GM23338 (cell line): ENCODE results near the gene NEK6. TPM values are rescaled to one million over a fixed set of nuclear protein-coding genes. Genes with fewer than 3 reads are reported as not detected.

Source experiments
- ATAC-seq: fragments of 200-7000 bp; cut with Tn5 transposase; 3 replicates; pipeline ENCODE4 v1.9.1; 2020
- DNase-seq: peaks from one replicate; pipeline ENCODE4 v3.0.0-alpha.2; 2015; ENCODE audit warnings: low spot score
- H2AFZ ChIP-seq: fragments of 200-600 bp; sonication (generic); 2 replicates; pipeline ENCODE4 v1.8.0; 2016; ENCODE audit warnings: antibody characterized with exemption, mild to moderate bottlenecking, moderate library complexity
- H3F3A ChIP-seq: fragments of 200-600 bp; sonication (generic); replicated peaks from 2 replicates; pipeline ENCODE4 v1.8.0; 2017; ENCODE audit warnings: antibody characterized with exemption, mixed run types, low read depth
- H3K27ac ChIP-seq: fragments of 200-600 bp; sonication (generic); 2 replicates; pipeline ENCODE4 v1.6.1; 2016; ENCODE audit warnings: low read depth
- H3K27me3 ChIP-seq: fragments of 200-600 bp; sonication (generic); 2 replicates; pipeline ENCODE4 v1.8.0; 2016; ENCODE audit warnings: mild to moderate bottlenecking, mixed run types, moderate library complexity; ENCODE audit not compliant: insufficient read depth
- H3K36me3 ChIP-seq: fragments of 200-600 bp; sonication (generic); 2 replicates; pipeline ENCODE4 v1.8.0; 2016; ENCODE audit warnings: mild to moderate bottlenecking; ENCODE audit not compliant: insufficient read depth
- H3K4me1 ChIP-seq: fragments of 200-600 bp; sonication (generic); 2 replicates; pipeline ENCODE4 v1.8.0; 2016; ENCODE audit warnings: mild to moderate bottlenecking, moderate library complexity; ENCODE audit not compliant: insufficient read depth
- H3K4me2 ChIP-seq: fragments of 200-600 bp; sonication (generic); 2 replicates; pipeline ENCODE4 v1.7.1; 2017; ENCODE audit warnings: mixed run types
- H3K4me3 ChIP-seq: fragments of 200-600 bp; sonication (generic); 2 replicates; pipeline ENCODE4 v1.6.1; 2016; ENCODE audit warnings: mixed run types
- H3K79me2 ChIP-seq: fragments of 200-600 bp; sonication (generic); replicated peaks from 2 replicates; pipeline ENCODE4 v1.8.0; 2017; ENCODE audit warnings: mild to moderate bottlenecking; ENCODE audit not compliant: insufficient read depth
- H3K9me2 ChIP-seq: fragments of 200-600 bp; sonication (generic); 2 replicates; pipeline ENCODE4 v1.8.0; 2017; ENCODE audit not compliant: insufficient read depth
- H4K20me1 ChIP-seq: fragments of 200-600 bp; sonication (generic); replicated peaks from 2 replicates; pipeline ENCODE4 v1.8.0; 2017; ENCODE audit warnings: mild to moderate bottlenecking; ENCODE audit not compliant: insufficient read depth
- H3K27ac Mint-ChIP-seq: 2 replicates; pipeline ENCODE4 v1.8.0; 2020; ENCODE audit warnings: inconsistent platforms, mild to moderate bottlenecking, moderate library complexity, mixed read lengths
- H3K27me3 Mint-ChIP-seq: 3 replicates; pipeline ENCODE4 v1.8.0; 2022; ENCODE audit warnings: low read depth, mild to moderate bottlenecking, moderate library complexity, mixed read lengths, inconsistent platforms; ENCODE audit not compliant: insufficient read depth, poor library complexity
- H3K36me3 Mint-ChIP-seq: 3 replicates; pipeline ENCODE4 v1.8.0; 2021; ENCODE audit warnings: low read depth, mild to moderate bottlenecking, inconsistent platforms, moderate library complexity, mixed read lengths
- H3K4me1 Mint-ChIP-seq: 3 replicates; pipeline ENCODE4 v1.8.0; 2020; ENCODE audit warnings: mild to moderate bottlenecking, inconsistent platforms, mixed read lengths
- H3K4me3 Mint-ChIP-seq: 3 replicates; pipeline ENCODE4 v1.8.0; 2021; ENCODE audit warnings: moderate library complexity, mild to moderate bottlenecking, inconsistent platforms, mixed read lengths
- H3K9me3 Mint-ChIP-seq: 3 replicates; pipeline ENCODE4 v1.8.0; 2020; ENCODE audit warnings: moderate library complexity, mild to moderate bottlenecking, inconsistent platforms, mixed read lengths
- CREB1 ChIP-seq: fragments of 250-450 bp; sonication (Bioruptor Pico); IDR thresholded peaks from 2 replicates; pipeline ENCODE4 v1.5.0; 2020; ENCODE audit warnings: low read depth, mild to moderate bottlenecking, moderate library complexity
- EZH2 ChIP-seq: fragments of 200-600 bp; sonication (generic); IDR thresholded peaks from one replicate; pipeline ENCODE4 v1.8.0; 2017; ENCODE audit warnings: antibody characterized with exemption, mild to moderate bottlenecking, low read depth; ENCODE audit not compliant: unreplicated experiment
- EZH2phosphoT487 ChIP-seq: fragments of 200-600 bp; sonication (generic); IDR thresholded peaks from one replicate; pipeline ENCODE4 v1.8.1; 2018; ENCODE audit warnings: antibody characterized with exemption; ENCODE audit not compliant: unreplicated experiment
- REST ChIP-seq: IDR thresholded peaks from one replicate; pipeline ENCODE4 v1.6.1; 2018; ENCODE audit warnings: antibody characterized with exemption; ENCODE audit not compliant: unreplicated experiment
- polyA plus RNA-seq: library from polyadenylated mRNA; unstranded; fragments of >200 nt; fragmentation: Nextera tagmentation; extraction: Ambion mirVana; gene quantifications from 2 replicates; pipeline ENCODE4 v1.2.1, GENCODE V29; 2016
- total RNA-seq: library from RNA; depleted of rRNA; stranded (reverse); fragments of >200 nt; shearing (Covaris generic); gene quantifications from 2 replicates; pipeline ENCODE4 v1.2.3, GENCODE V29; 2014
- TF ChIP-seq, protein P1 (sequence below): IDR thresholded peaks from 2 replicates; pipeline ENCODE4 v1.6.1; 2016; ENCODE audit warnings: antibody characterized with exemption
- TF ChIP-seq, protein P2 (sequence below): fragments of 250-450 bp; sonication (Bioruptor Pico); IDR thresholded peaks from 2 replicates; pipeline ENCODE4 v1.5.0; 2020; ENCODE audit warnings: mild to moderate bottlenecking, moderate library complexity

NEK6 gene
- total and polyA plus RNA-seq, 2 experiments from 2014 or later = 8.1 to 11.2 TPM

GRCh38 chr9:124376329-124376728, 118.6 kb downstream of the NEK6 start:
- peaks cover 90% of the 10 kb centered on the region for H3K79me2 ChIP-seq
- H3K9me2 ChIP-seq = no peaks in the 10 kb centered on the region
- H3K4me3 ChIP-seq = no peak overlapping the region
- H3K4me3 Mint-ChIP-seq = no peak overlapping the region
- H3F3A ChIP-seq = no peaks in the 10 kb centered on the region
- no peak overlapping the region for H3K27ac ChIP-seq
- DNase-seq (no peak), ATAC-seq (no peak)
- H3K27me3 Mint-ChIP-seq = no peaks in the 10 kb centered on the region
- H4K20me1 ChIP-seq = peaks cover 29% of the 10 kb centered on the region
- TF ChIP-seq, protein P1, sequence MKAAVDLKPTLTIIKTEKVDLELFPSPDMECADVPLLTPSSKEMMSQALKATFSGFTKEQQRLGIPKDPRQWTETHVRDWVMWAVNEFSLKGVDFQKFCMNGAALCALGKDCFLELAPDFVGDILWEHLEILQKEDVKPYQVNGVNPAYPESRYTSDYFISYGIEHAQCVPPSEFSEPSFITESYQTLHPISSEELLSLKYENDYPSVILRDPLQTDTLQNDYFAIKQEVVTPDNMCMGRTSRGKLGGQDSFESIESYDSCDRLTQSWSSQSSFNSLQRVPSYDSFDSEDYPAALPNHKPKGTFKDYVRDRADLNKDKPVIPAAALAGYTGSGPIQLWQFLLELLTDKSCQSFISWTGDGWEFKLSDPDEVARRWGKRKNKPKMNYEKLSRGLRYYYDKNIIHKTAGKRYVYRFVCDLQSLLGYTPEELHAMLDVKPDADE = no peak
- TF ChIP-seq CREB1 (CRISPR knock-in tag) (no peak), REST (no peak), EZH2 (no peak), EZH2phosphoT487 (no peak)
- TF ChIP-seq, protein P2, sequence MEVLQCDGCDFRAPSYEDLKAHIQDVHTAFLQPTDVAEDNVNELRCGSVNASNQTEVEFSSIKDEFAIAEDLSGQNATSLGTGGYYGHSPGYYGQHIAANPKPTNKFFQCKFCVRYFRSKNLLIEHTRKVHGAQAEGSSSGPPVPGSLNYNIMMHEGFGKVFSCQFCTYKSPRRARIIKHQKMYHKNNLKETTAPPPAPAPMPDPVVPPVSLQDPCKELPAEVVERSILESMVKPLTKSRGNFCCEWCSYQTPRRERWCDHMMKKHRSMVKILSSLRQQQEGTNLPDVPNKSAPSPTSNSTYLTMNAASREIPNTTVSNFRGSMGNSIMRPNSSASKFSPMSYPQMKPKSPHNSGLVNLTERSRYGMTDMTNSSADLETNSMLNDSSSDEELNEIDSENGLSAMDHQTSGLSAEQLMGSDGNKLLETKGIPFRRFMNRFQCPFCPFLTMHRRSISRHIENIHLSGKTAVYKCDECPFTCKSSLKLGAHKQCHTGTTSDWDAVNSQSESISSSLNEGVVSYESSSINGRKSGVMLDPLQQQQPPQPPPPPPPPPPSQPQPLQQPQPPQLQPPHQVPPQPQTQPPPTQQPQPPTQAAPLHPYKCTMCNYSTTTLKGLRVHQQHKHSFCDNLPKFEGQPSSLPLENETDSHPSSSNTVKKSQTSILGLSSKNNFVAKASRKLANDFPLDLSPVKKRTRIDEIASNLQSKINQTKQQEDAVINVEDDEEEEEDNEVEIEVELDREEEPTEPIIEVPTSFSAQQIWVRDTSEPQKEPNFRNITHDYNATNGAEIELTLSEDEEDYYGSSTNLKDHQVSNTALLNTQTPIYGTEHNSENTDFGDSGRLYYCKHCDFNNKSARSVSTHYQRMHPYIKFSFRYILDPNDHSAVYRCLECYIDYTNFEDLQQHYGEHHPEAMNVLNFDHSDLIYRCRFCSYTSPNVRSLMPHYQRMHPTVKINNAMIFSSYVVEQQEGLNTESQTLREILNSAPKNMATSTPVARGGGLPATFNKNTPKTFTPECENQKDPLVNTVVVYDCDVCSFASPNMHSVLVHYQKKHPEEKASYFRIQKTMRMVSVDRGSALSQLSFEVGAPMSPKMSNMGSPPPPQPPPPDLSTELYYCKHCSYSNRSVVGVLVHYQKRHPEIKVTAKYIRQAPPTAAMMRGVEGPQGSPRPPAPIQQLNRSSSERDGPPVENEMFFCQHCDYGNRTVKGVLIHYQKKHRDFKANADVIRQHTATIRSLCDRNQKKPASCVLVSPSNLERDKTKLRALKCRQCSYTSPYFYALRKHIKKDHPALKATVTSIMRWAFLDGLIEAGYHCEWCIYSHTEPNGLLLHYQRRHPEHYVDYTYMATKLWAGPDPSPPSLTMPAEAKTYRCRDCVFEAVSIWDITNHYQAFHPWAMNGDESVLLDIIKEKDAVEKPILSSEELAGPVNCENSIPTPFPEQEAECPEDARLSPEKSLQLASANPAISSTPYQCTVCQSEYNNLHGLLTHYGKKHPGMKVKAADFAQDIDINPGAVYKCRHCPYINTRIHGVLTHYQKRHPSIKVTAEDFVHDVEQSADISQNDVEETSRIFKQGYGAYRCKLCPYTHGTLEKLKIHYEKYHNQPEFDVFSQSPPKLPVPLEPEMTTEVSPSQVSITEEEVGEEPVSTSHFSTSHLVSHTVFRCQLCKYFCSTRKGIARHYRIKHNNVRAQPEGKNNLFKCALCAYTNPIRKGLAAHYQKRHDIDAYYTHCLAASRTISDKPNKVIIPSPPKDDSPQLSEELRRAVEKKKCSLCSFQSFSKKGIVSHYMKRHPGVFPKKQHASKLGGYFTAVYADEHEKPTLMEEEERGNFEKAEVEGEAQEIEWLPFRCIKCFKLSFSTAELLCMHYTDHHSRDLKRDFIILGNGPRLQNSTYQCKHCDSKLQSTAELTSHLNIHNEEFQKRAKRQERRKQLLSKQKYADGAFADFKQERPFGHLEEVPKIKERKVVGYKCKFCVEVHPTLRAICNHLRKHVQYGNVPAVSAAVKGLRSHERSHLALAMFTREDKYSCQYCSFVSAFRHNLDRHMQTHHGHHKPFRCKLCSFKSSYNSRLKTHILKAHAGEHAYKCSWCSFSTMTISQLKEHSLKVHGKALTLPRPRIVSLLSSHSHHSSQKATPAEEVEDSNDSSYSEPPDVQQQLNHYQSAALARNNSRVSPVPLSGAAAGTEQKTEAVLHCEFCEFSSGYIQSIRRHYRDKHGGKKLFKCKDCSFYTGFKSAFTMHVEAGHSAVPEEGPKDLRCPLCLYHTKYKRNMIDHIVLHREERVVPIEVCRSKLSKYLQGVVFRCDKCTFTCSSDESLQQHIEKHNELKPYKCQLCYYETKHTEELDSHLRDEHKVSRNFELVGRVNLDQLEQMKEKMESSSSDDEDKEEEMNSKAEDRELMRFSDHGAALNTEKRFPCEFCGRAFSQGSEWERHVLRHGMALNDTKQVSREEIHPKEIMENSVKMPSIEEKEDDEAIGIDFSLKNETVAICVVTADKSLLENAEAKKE = no peak
- no peak overlapping the region for H2AFZ ChIP-seq
- H3K4me1 Mint-ChIP-seq = peaks cover 16% of the 10 kb centered on the region
- no peaks in the 10 kb centered on the region for H3K27me3 ChIP-seq
- H3K4me1 ChIP-seq = no peaks in the 10 kb centered on the region
- H3K4me2 ChIP-seq = no peak overlapping the region
- peaks cover 3% of the 10 kb centered on the region; the same call in 2 of the 3 replicates for H3K9me3 Mint-ChIP-seq
- no peak overlapping the region for H3K27ac Mint-ChIP-seq
- no peaks in the 10 kb centered on the region for H3K36me3 ChIP-seq
- H3K36me3 Mint-ChIP-seq = peaks cover 25% of the 10 kb centered on the region; the same call in 2 of the 3 replicates
